Stimulated activated CD8-positive, alpha-beta memory T cell treated with anti-CD3 and anti-CD28 coated beads, Interleukin-7, amount 100 ng/mL, for 48 hours (primary cell): ENCODE measurements around the gene STIM1.
"Not testable (repeated sequence)": the region's sequence is repeated elsewhere in the genome, so short reads cannot be mapped to it uniquely, and the experiment has no call there.

Source experiments
- DNase-seq, 2 donors: peaks; one replicate each; pipeline ENCODE4 v3.0.0-alpha.2; 2020; ENCODE audit warnings: low read depth in 1 of 2; ENCODE audit errors: extremely low read depth in 1 of 2

The STIM1 gene

GRCh38 chr11:3853899-3854659 is 1.4 kb upstream of the STIM1 start:
- peak in 1 of 2 donors; percentile 62 for DNase-seq

- no peak for DNase-seq
Measured at GRCh38 chr11:3854660-3854976, 846 bp upstream of the STIM1 start.

GRCh38 chr11:3855808-3856491 is 486 bp downstream of the STIM1 start:
- no peak for DNase-seq

- no peak for DNase-seq
Measured at GRCh38 chr11:3856856-3857553, 1.5 kb downstream of the STIM1 start.

GRCh38 chr11:3857628-3858027 is 2.2 kb downstream of the STIM1 start:
- no peak for DNase-seq

- DNase-seq: no peak
Measured at GRCh38 chr11:3859373-3859881, 4.0 kb downstream of the STIM1 start.

- no peak for DNase-seq
Measured at GRCh38 chr11:3860375-3860774, 4.9 kb downstream of the STIM1 start.

GRCh38 chr11:3860898-3861393 is 5.5 kb downstream of the STIM1 start:
- DNase-seq: not testable (repeated sequence)

- no peak for DNase-seq
Measured at GRCh38 chr11:3861683-3862082, 6.2 kb downstream of the STIM1 start.

- no peak for DNase-seq
Measured at GRCh38 chr11:3865388-3866193, 10.1 kb downstream of the STIM1 start.

GRCh38 chr11:3866206-3866605 is 10.7 kb downstream of the STIM1 start:
- no peak for DNase-seq

GRCh38 chr11:3866836-3867208 is 11.4 kb downstream of the STIM1 start:
- no peak for DNase-seq

GRCh38 chr11:3867209-3868091 is 12.0 kb downstream of the STIM1 start:
- no peak for DNase-seq

GRCh38 chr11:3873712-3874349 is 18.4 kb downstream of the STIM1 start:
- no peak for DNase-seq

GRCh38 chr11:3876613-3877012 is 21.1 kb downstream of the STIM1 start:
- no peak for DNase-seq

GRCh38 chr11:3877364-3878257 is 22.1 kb downstream of the STIM1 start:
- no peak for DNase-seq

GRCh38 chr11:3878258-3878584 is 22.8 kb downstream of the STIM1 start:
- no peak for DNase-seq

GRCh38 chr11:3879216-3879966 is 23.9 kb downstream of the STIM1 start:
- DNase-seq: no peak
